ENCODE measurements around the gene SRF. TPM values are rescaled to one million over a fixed set of nuclear protein-coding genes. Genes with fewer than 3 reads are reported as not detected.
A peak's percentile ranks its signal among the peaks of the same experiment; 100 is the strongest.

Gene SRF
- total and polyA plus RNA-seq, 2 donors: 18.1 to 25.5 TPM

DNA sequence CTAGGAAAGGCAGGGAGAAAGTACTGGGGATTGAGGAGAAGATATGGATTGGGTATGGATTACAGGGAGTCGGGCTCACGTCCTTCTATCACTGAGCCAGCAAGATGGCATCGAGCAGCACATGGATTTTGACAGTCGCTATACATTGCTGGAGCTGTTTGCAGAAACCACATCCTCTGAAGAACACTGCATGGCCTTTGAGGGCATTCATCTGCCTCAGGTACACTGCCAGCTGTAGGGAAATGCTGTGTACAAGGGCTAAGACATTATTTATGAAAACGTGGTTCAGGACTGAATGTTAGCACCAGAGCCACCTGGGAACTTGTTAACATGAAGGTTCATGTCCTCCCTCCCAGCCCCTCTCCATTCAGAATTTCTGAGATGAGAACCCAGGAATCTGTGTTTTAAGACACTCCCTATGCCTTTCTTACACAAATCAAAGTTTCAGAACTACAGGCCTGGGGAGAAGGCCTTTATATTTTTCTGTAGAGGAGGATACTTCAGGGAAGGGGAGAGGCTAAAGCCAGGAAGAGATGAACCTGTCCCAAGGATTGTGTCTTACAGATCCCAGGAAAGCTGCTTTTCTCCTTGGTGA, 14.4 kb downstream of the SRF start:
- H3K4me3 ChIP-seq (ENCODE audit: low read length in 2 of 2): no peak overlapping the region
- peaks cover 0 to 6% of the 10 kb centered on the region in 2 donors for H3K9me3 ChIP-seq (ENCODE audit: control insufficient read depth in 2 of 2, insufficient read depth in 1 of 2, low read length in 1 of 2)
- H3K4me1 ChIP-seq (ENCODE audit: control insufficient read depth in 2 of 2, insufficient read depth in 2 of 2, low read length in 2 of 2): peaks cover 30 to 49% of the 10 kb centered on the region in 2 donors
- DNase-seq (ENCODE audit: low read depth in 6 of 9, low spot score in 9 of 9): peak in 6 of 9 donors; percentile 50 to 88 (median 70)
- 37% methylated on average over 5 of the region's 5 CpGs for WGBS
- no peaks in the 10 kb centered on the region for H3K27me3 ChIP-seq (ENCODE audit: control insufficient read depth in 2 of 2, insufficient read depth in 1 of 2, low read length in 1 of 2)
- H3K27ac ChIP-seq (ENCODE audit: low read depth in 1 of 2, low read length in 1 of 2): peak overlapping the region; percentile 78 to 90
- H3K36me3 ChIP-seq (ENCODE audit: control insufficient read depth in 2 of 2, insufficient read depth in 2 of 2, low read length in 1 of 2): peaks cover 31 to 42% of the 10 kb centered on the region in 2 donors

DNA sequence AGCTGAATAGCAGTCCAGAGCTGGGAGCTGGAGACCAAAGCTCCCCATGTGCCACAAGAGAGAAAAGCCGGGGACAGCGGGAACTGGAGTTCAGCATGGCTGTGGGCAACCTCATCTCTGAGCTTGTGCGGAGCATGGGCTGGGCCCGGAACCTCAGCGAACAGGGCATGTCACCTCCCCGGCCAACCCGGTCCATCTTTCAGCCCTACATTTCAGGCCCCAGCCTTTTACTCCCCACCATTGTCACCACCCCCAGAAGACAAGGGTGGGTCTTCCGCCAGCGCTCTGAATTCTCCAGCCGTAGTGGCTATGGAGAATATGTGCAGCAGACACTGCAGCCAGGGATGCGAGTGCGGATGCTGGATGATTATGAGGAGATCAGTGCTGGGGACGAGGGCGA, 14.9 kb downstream of the SRF start:
- Histone ChIP-seq H3K9me3 (ENCODE audit: control insufficient read depth in 2 of 2, insufficient read depth in 1 of 2, low read length in 1 of 2) (peaks cover 0 to 6% of the 10 kb centered on the region in 2 donors), H3K27ac (ENCODE audit: low read depth in 1 of 2, low read length in 1 of 2) (peak overlapping the region; percentile 78 to 90), H3K4me1 (ENCODE audit: control insufficient read depth in 2 of 2, insufficient read depth in 2 of 2, low read length in 2 of 2) (peaks cover 30 to 47% of the 10 kb centered on the region in 2 donors), H3K27me3 (ENCODE audit: control insufficient read depth in 2 of 2, insufficient read depth in 1 of 2, low read length in 1 of 2) (no peaks in the 10 kb centered on the region), H3K36me3 (ENCODE audit: control insufficient read depth in 2 of 2, insufficient read depth in 2 of 2, low read length in 1 of 2) (peaks cover 34 to 46% of the 10 kb centered on the region in 2 donors), H3K4me3 (ENCODE audit: low read length in 2 of 2) (no peak overlapping the region)
- 99% methylated on average over 14 of the region's 14 CpGs for WGBS
- DNase-seq (ENCODE audit: low read depth in 6 of 9, low spot score in 9 of 9): no peak

DNA sequence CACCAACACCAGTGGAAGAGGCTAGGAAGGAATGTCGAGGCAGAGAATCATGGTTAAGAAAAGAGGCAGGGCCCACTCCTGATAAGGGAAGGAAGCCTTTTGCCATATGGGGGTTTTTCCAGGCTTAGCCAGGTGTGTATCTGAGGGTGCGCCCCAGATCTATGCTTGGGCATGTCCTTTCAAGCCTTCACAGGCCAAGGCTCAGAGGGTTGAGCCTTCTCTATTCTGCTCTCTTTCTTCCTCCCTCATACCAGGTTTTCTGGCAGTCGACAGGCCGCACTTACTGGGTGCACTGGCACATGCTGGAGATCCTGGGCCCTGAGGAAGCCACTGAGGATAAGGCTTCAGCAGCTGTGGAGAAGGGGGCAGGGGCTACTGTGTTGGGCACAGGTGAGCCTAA, 15.6 kb downstream of the SRF start:
- WGBS: 96% methylated on average over 4 of the region's 4 CpGs
- peaks cover 0 to 6% of the 10 kb centered on the region in 2 donors for H3K9me3 ChIP-seq (ENCODE audit: control insufficient read depth in 2 of 2, insufficient read depth in 1 of 2, low read length in 1 of 2)
- H3K4me3 ChIP-seq (ENCODE audit: low read length in 2 of 2): no peak overlapping the region
- peaks cover 34 to 46% of the 10 kb centered on the region in 2 donors for H3K36me3 ChIP-seq (ENCODE audit: control insufficient read depth in 2 of 2, insufficient read depth in 2 of 2, low read length in 1 of 2)
- H3K27me3 ChIP-seq (ENCODE audit: control insufficient read depth in 2 of 2, insufficient read depth in 1 of 2, low read length in 1 of 2): no peaks in the 10 kb centered on the region
- H3K27ac ChIP-seq (ENCODE audit: low read depth in 1 of 2, low read length in 1 of 2): peak overlapping the region in 1 of 2 donors; percentile 10
- H3K4me1 ChIP-seq (ENCODE audit: control insufficient read depth in 2 of 2, insufficient read depth in 2 of 2, low read length in 2 of 2): peaks cover 25 to 40% of the 10 kb centered on the region in 2 donors
- DNase-seq (ENCODE audit: low read depth in 6 of 9, low spot score in 9 of 9): no peak

DNA sequence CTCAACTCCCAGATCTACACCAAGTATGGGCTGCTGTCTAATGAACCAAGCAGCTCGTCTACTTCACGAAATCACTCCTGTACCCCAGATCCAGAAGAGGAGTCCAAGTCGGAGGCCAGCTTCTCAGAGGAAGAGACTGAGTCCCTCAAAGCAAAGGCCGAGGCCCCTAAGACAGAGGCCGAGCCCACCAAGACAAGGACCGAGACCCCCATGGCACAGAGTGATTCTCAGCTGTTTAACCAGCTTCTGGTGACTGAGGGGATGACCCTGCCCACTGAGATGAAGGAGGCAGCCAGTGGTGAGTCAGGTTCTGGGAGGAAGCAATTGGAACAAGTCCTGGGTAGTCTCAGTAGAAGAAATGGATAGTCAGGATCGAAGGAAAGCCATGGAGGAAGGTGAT, 16.8 kb downstream of the SRF start:
- H3K4me3 ChIP-seq (ENCODE audit: low read length in 2 of 2): no peak overlapping the region
- H3K27me3 ChIP-seq (ENCODE audit: control insufficient read depth in 2 of 2, insufficient read depth in 1 of 2, low read length in 1 of 2): no peaks in the 10 kb centered on the region
- peaks cover 43 to 50% of the 10 kb centered on the region in 2 donors for H3K36me3 ChIP-seq (ENCODE audit: control insufficient read depth in 2 of 2, insufficient read depth in 2 of 2, low read length in 1 of 2)
- peaks cover 0 to 4% of the 10 kb centered on the region in 2 donors for H3K9me3 ChIP-seq (ENCODE audit: control insufficient read depth in 2 of 2, insufficient read depth in 1 of 2, low read length in 1 of 2)
- DNase-seq (ENCODE audit: low read depth in 6 of 9, low spot score in 9 of 9): no peak
- H3K4me1 ChIP-seq (ENCODE audit: control insufficient read depth in 2 of 2, insufficient read depth in 2 of 2, low read length in 2 of 2): peaks cover 19 to 34% of the 10 kb centered on the region in 2 donors
- WGBS: 97% methylated on average over 7 of the region's 7 CpGs
- H3K27ac ChIP-seq (ENCODE audit: low read depth in 1 of 2, low read length in 1 of 2): no peak overlapping the region

DNA sequence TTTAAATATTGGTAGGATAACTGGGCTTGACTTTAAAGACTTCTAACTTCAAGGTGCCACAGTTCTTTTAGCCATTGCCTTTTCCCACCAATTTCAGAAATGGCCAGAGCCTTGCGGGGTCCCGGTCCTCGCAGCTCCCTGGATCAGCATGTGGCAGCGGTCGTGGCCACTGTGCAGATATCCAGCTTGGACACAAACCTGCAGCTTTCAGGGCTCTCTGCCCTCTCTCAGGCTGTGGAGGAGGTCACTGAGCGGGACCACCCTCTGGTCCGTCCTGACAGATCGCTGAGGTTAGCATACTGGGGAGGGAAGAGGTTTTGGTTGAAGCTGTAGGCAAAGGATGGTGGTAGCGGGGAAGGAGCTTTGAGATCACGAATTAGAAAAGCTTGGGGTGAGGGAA, 17.4 kb downstream of the SRF start:
- DNase-seq (ENCODE audit: low read depth in 6 of 9, low spot score in 9 of 9): no peak
- no peak overlapping the region for H3K27ac ChIP-seq (ENCODE audit: low read depth in 1 of 2, low read length in 1 of 2)
- H3K9me3 ChIP-seq (ENCODE audit: control insufficient read depth in 2 of 2, insufficient read depth in 1 of 2, low read length in 1 of 2): peaks cover 0 to 4% of the 10 kb centered on the region in 2 donors
- H3K4me3 ChIP-seq (ENCODE audit: low read length in 2 of 2): no peak overlapping the region
- no peaks in the 10 kb centered on the region for H3K27me3 ChIP-seq (ENCODE audit: control insufficient read depth in 2 of 2, insufficient read depth in 1 of 2, low read length in 1 of 2)
- peaks cover 49 to 55% of the 10 kb centered on the region in 2 donors for H3K36me3 ChIP-seq (ENCODE audit: control insufficient read depth in 2 of 2, insufficient read depth in 2 of 2, low read length in 1 of 2)
- 98% methylated on average over 10 of the region's 10 CpGs for WGBS
- H3K4me1 ChIP-seq (ENCODE audit: control insufficient read depth in 2 of 2, insufficient read depth in 2 of 2, low read length in 2 of 2): peaks cover 14 to 29% of the 10 kb centered on the region in 2 donors

DNA sequence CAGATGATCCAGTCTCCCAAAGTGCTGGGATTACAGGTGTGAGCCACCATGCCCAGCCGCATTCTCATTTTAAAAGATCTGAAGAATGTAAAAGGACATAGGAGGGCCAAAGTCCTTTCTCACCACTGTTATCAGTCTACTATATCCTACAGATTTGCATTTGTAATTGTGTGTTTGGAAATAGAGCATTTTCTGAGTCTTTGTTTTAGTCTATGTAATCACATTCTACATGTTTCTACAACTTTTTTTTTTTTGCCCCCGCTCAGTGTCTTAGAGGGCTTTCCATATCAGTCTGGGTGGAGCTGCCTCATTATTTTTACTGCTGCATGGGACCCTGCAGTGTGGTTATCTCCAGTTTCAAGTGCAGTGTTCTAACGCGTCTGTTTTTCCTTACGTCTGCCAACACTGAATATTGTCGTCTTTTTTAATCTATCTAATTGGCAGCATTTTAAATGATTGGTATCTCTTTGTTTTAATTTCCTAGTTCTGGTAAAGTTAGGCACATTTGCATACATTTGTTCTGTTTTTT, 18.8 kb downstream of the SRF start:
- no peak for DNase-seq (ENCODE audit: low read depth in 6 of 9, low spot score in 9 of 9)
- no peak overlapping the region for H3K4me3 ChIP-seq (ENCODE audit: low read length in 2 of 2)
- H3K9me3 ChIP-seq (ENCODE audit: control insufficient read depth in 2 of 2, insufficient read depth in 1 of 2, low read length in 1 of 2): peaks cover 0 to 4% of the 10 kb centered on the region in 2 donors
- H3K27me3 ChIP-seq (ENCODE audit: control insufficient read depth in 2 of 2, insufficient read depth in 1 of 2, low read length in 1 of 2): no peaks in the 10 kb centered on the region
- 96% methylated on average over 6 of the region's 6 CpGs for WGBS
- H3K4me1 ChIP-seq (ENCODE audit: control insufficient read depth in 2 of 2, insufficient read depth in 2 of 2, low read length in 2 of 2): peaks cover 9 to 19% of the 10 kb centered on the region in 2 donors
- no peak overlapping the region for H3K27ac ChIP-seq (ENCODE audit: low read depth in 1 of 2, low read length in 1 of 2)
- H3K36me3 ChIP-seq (ENCODE audit: control insufficient read depth in 2 of 2, insufficient read depth in 2 of 2, low read length in 1 of 2): peaks cover 48 to 59% of the 10 kb centered on the region in 2 donors

DNA sequence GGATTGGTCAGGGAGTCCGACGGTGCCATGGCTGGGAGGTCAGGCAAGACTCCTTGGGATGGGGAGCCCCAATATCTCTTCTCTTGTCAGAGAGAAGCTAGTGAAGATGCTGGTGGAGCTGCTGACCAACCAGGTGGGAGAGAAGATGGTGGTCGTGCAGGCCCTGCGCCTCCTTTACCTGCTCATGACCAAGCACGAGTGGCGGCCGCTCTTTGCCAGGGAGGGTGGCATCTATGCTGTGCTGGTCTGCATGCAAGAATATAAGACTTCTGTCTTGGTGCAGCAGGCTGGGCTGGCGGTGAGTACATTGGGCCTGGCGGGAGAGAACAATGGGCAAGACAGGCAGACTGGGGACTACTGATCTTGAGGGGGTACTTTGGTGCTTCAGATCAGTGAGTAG, 21.8 kb downstream of the SRF start:
- WGBS: 97% methylated on average over 9 of the region's 9 CpGs
- Histone ChIP-seq H3K9me3 (ENCODE audit: control insufficient read depth in 2 of 2, insufficient read depth in 1 of 2, low read length in 1 of 2) (no peaks in the 10 kb centered on the region), H3K4me3 (ENCODE audit: low read length in 2 of 2) (no peak overlapping the region), H3K36me3 (ENCODE audit: control insufficient read depth in 2 of 2, insufficient read depth in 2 of 2, low read length in 1 of 2) (peaks cover 47 to 58% of the 10 kb centered on the region in 2 donors), H3K4me1 (ENCODE audit: control insufficient read depth in 2 of 2, insufficient read depth in 2 of 2, low read length in 2 of 2) (no peaks in the 10 kb centered on the region), H3K27me3 (ENCODE audit: control insufficient read depth in 2 of 2, insufficient read depth in 1 of 2, low read length in 1 of 2) (no peaks in the 10 kb centered on the region), H3K27ac (ENCODE audit: low read depth in 1 of 2, low read length in 1 of 2) (no peak overlapping the region)
- no peak for DNase-seq (ENCODE audit: low read depth in 6 of 9, low spot score in 9 of 9)

DNA sequence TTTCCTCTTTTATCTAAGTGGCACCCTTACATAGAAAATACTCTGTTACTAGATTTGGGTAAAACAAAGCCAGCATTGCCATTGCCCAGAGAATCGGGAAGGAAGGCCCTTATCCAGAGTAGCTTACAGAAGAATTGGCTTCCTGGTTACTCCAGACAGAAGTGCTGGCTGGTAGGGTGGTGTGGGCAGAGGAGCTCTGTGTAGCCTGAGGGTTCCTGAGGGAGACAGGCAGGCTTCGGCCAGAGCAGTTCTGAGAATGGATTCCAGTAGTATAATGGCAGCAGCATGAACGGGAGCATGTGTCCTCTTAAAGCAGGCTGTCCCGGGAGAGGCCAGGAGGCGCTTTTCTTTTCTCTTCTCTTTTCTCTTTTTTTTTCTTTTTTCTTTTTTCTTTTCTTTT, 22.9 kb downstream of the SRF start:
- Histone ChIP-seq H3K36me3 (ENCODE audit: control insufficient read depth in 2 of 2, insufficient read depth in 2 of 2, low read length in 1 of 2) (peaks cover 42 to 52% of the 10 kb centered on the region in 2 donors), H3K27me3 (ENCODE audit: control insufficient read depth in 2 of 2, insufficient read depth in 1 of 2, low read length in 1 of 2) (no peaks in the 10 kb centered on the region), H3K4me3 (ENCODE audit: low read length in 2 of 2) (no peak overlapping the region), H3K9me3 (ENCODE audit: control insufficient read depth in 2 of 2, insufficient read depth in 1 of 2, low read length in 1 of 2) (peaks cover 0 to 4% of the 10 kb centered on the region in 2 donors), H3K4me1 (ENCODE audit: control insufficient read depth in 2 of 2, insufficient read depth in 2 of 2, low read length in 2 of 2) (no peaks in the 10 kb centered on the region), H3K27ac (ENCODE audit: low read depth in 1 of 2, low read length in 1 of 2) (no peak overlapping the region)
- DNase-seq (ENCODE audit: low read depth in 6 of 9, low spot score in 9 of 9): no peak
- over 99% methylated on average over 5 of the region's 5 CpGs for WGBS

DNA sequence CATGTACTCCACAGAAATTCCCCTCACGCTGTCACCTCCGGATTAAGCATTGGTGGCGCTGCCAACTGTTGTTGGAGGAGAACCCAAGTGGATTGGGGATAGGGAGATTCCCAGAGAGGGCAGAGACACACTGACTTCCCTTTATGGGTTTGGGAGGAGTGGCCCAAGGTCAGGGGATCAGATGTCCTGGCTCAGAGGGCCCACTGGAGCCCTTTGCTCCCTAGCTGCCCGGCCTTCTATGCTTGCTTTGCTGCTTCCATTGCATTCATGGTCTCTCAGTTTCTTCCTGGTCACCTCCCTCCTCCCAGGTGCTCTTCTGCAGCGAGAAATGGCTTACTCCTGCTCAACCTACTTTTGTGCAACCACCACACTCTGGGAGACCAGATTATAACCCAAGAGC, 25.3 kb downstream of the SRF start:
- WGBS: 98% methylated on average over 5 of the region's 5 CpGs
- H3K27me3 ChIP-seq (ENCODE audit: control insufficient read depth in 2 of 2, insufficient read depth in 1 of 2, low read length in 1 of 2): no peaks in the 10 kb centered on the region
- H3K4me1 ChIP-seq (ENCODE audit: control insufficient read depth in 2 of 2, insufficient read depth in 2 of 2, low read length in 2 of 2): no peaks in the 10 kb centered on the region
- H3K4me3 ChIP-seq (ENCODE audit: low read length in 2 of 2): no peak overlapping the region
- no peak overlapping the region for H3K27ac ChIP-seq (ENCODE audit: low read depth in 1 of 2, low read length in 1 of 2)
- no peak for DNase-seq (ENCODE audit: low read depth in 6 of 9, low spot score in 9 of 9)
- peaks cover 0 to 4% of the 10 kb centered on the region in 2 donors for H3K9me3 ChIP-seq (ENCODE audit: control insufficient read depth in 2 of 2, insufficient read depth in 1 of 2, low read length in 1 of 2)
- peaks cover 52 to 66% of the 10 kb centered on the region in 2 donors for H3K36me3 ChIP-seq (ENCODE audit: control insufficient read depth in 2 of 2, insufficient read depth in 2 of 2, low read length in 1 of 2)

Measured in thymus (tissue), 11 donors.